Gastroesophageal sphincter (tissue), 4 donors: ENCODE results near the gene SNX3. TPM values are rescaled to one million over a fixed set of nuclear protein-coding genes. Genes with fewer than 3 reads are reported as not detected.

ENCODE experiments used
- ATAC-seq: fragments of 150-250 bp; one replicate; pipeline ENCODE4 v1.9.1; 2016; ENCODE audit warnings: mild to moderate bottlenecking, moderate library complexity
- H3K27ac ChIP-seq, 4 donors: fragments of 200-600 bp; sonication (generic) in 3 of 4; 1 replicate in 3 of 4; 2 replicates in 1 of 4; pipeline ENCODE4 v1.5.1; 2016 to 2019
- H3K27me3 ChIP-seq: fragments of 200-600 bp; sonication (generic); one replicate; pipeline ENCODE4 v1.5.1; 2019
- H3K36me3 ChIP-seq, 2 donors: fragments of 200-600 bp; sonication (generic); one replicate each; pipeline ENCODE4 v1.5.1; 2019; ENCODE audit warnings: control low read depth in 1 of 2
- H3K4me1 ChIP-seq, 3 donors: fragments of 200-600 bp; sonication (generic); 1 replicate in 2 of 3; 2 replicates in 1 of 3; pipeline ENCODE4 v1.5.1; 2016 to 2019; ENCODE audit warnings: control low read depth in 2 of 3
- H3K4me3 ChIP-seq, 2 donors: fragments of 200-600 bp; sonication (generic); one replicate each; pipeline ENCODE4 v1.5.1; 2019; ENCODE audit warnings: mild to moderate bottlenecking in 1 of 2, moderate library complexity in 1 of 2
- H3K9me3 ChIP-seq, 3 donors: fragments of 200-600 bp; sonication (generic); one replicate each; pipeline ENCODE4 v1.5.1; 2017 to 2019; ENCODE audit warnings: control low read depth in 2 of 3
- EP300 ChIP-seq: sonication (generic); formaldehyde crosslinking; IDR thresholded peaks from one replicate; pipeline ENCODE4 v1.6.1; 2017; ENCODE audit warnings: antibody characterized with exemption, mild to moderate bottlenecking
- POLR2A ChIP-seq, 2 donors: fragments of 450-650 bp; IDR thresholded peaks; one replicate each; pipeline ENCODE4 v1.6.1; 2017; ENCODE audit warnings: antibody characterized with exemption in 2 of 2, mild to moderate bottlenecking in 2 of 2, moderate library complexity in 1 of 2
- POLR2AphosphoS5 ChIP-seq: sonication (generic); formaldehyde crosslinking; IDR thresholded peaks from one replicate; pipeline ENCODE4 v1.6.1; 2017; ENCODE audit warnings: antibody characterized with exemption
- WGBS, 2 donors: methylation state at CpG; one replicate each; pipeline ENCODE4 v1.1.5; 2018; ENCODE audit warnings: low coverage in 1 of 2; 5-methylcytosine and 5-hydroxymethylcytosine counted together
- total RNA-seq, 4 donors: library from RNA; depleted of rRNA; stranded (reverse); fragments of >200 nt; gene quantifications; one replicate each; pipeline ENCODE4 v1.1.0, GENCODE V29; 2016
- TF ChIP-seq, protein P1 (sequence below), 4 experiments: fragments of 200-600 bp in 2 of 4; fragments of 450-650 bp in 2 of 4; sonication (generic) in 1 of 4; IDR thresholded peaks; one replicate each; pipeline ENCODE4 v1.5.1; 2017 to 2019; ENCODE audit warnings: antibody characterized with exemption in 4 of 4, mild to moderate bottlenecking in 2 of 4, moderate library complexity in 2 of 4

Gene SNX3
- total RNA-seq, 4 donors from 2014 or later: 141 to 183 (median 160) TPM

DNA sequence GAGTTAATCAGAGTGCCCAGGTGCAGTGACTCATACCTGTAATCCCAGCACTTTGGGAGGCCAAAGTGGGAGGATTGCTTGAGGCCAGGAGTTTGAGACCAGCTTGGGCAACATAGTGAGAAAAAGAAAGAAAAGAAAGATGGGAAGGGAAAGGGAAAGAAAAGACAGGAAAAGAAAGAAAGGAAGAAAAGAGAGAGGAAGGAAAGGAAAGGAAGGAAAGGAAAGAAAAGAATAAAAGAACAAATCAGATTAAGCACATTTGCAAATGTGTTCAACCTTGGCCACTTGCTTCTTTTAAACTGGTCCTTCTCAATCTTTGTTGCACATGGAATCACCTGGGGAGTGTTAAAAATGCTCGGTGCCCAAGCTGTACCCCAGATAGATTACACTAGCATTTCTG is 67.0 kb downstream of the SNX3 start:
- WGBS, 2 donors: 67 to 75% methylated on average over 1 of the region's 1 CpG

DNA sequence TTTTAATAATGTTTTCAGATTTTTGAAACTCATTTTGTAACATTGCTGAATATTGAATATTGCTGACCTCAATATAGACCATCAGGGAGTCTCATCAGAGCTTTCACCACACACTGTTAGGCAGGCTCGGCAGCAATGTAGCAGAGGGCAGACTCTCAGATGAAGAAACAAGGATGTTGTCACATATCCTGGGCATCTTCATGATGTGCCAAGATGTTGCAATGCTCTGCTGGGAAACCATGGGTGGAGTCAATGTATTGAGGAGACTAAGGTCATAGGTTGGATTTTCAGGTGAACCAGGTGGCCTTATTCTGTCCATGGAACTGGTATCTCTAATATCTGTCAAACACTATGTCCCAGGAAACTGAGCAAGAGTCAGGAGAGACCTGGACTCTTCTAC is 67.7 kb downstream of the SNX3 start:
- peaks cover 34% of the 10 kb centered on the region for H3K27me3 ChIP-seq
- no peak for TF ChIP-seq POLR2AphosphoS5
- TF ChIP-seq, protein P1, sequence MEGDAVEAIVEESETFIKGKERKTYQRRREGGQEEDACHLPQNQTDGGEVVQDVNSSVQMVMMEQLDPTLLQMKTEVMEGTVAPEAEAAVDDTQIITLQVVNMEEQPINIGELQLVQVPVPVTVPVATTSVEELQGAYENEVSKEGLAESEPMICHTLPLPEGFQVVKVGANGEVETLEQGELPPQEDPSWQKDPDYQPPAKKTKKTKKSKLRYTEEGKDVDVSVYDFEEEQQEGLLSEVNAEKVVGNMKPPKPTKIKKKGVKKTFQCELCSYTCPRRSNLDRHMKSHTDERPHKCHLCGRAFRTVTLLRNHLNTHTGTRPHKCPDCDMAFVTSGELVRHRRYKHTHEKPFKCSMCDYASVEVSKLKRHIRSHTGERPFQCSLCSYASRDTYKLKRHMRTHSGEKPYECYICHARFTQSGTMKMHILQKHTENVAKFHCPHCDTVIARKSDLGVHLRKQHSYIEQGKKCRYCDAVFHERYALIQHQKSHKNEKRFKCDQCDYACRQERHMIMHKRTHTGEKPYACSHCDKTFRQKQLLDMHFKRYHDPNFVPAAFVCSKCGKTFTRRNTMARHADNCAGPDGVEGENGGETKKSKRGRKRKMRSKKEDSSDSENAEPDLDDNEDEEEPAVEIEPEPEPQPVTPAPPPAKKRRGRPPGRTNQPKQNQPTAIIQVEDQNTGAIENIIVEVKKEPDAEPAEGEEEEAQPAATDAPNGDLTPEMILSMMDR (IDR thresholded peaks at IDR 0.05): no peak
- TF ChIP-seq EP300: no peak
- TF ChIP-seq POLR2A (IDR thresholded peaks at IDR 0.05): no peak
- ATAC-seq: no peak
- no peaks in the 10 kb centered on the region for H3K4me1 ChIP-seq
- 20 to 100% methylated on average over 1 of the region's 1 CpG for WGBS, 2 donors
- H3K4me3 ChIP-seq: no peak overlapping the region
- H3K27ac ChIP-seq: no peak overlapping the region
- H3K36me3 ChIP-seq: no peaks in the 10 kb centered on the region
- H3K9me3 ChIP-seq: no peaks in the 10 kb centered on the region

More for the DNA sequence above, 67.0 kb downstream of the SNX3 start:
- no peak for ATAC-seq
- peaks cover 34% of the 10 kb centered on the region for H3K27me3 ChIP-seq
- TF ChIP-seq, protein P1 (IDR thresholded peaks at IDR 0.05): no peak
- no peak for TF ChIP-seq POLR2AphosphoS5
- no peak for TF ChIP-seq EP300
- TF ChIP-seq POLR2A (IDR thresholded peaks at IDR 0.05): no peak
- no peaks in the 10 kb centered on the region for H3K36me3 ChIP-seq
- H3K9me3 ChIP-seq: no peaks in the 10 kb centered on the region
- no peak overlapping the region for H3K27ac ChIP-seq
- H3K4me1 ChIP-seq: no peaks in the 10 kb centered on the region
- H3K4me3 ChIP-seq: no peak overlapping the region

DNA sequence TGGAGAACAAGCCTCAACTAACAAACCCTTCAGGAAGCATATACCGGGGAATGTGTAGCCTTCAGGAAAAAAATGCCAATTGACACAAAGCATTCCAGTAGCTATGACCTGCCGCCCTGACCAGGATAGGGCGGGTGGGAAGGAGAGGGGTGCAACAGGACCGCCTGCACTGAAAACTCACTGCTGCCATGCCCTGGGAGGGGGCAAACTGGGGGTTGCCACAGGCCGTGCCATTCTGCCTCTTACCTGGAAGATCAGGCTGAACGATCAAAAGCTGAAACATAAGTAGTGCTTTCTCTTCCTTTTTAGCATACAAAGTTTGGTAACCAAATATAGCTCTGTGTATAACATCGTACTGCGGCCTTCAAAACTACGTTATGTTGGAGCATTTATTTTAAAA is 73.3 kb downstream of the SNX3 start:
- Histone ChIP-seq H3K4me3 (no peak overlapping the region), H3K4me1 (no peaks in the 10 kb centered on the region), H3K9me3 (no peaks in the 10 kb centered on the region), H3K27ac (no peak overlapping the region), H3K36me3 (no peaks in the 10 kb centered on the region), H3K27me3 (peaks cover 16% of the 10 kb centered on the region)
- TF ChIP-seq, protein P1 (IDR thresholded peaks at IDR 0.05): no peak
- TF ChIP-seq POLR2AphosphoS5: no peak
- no peak for TF ChIP-seq POLR2A (IDR thresholded peaks at IDR 0.05)
- TF ChIP-seq EP300: no peak
- ATAC-seq: no peak
- 86 to 91% methylated on average over 5 to 9 of the region's 9 CpGs for WGBS, 2 donors

DNA sequence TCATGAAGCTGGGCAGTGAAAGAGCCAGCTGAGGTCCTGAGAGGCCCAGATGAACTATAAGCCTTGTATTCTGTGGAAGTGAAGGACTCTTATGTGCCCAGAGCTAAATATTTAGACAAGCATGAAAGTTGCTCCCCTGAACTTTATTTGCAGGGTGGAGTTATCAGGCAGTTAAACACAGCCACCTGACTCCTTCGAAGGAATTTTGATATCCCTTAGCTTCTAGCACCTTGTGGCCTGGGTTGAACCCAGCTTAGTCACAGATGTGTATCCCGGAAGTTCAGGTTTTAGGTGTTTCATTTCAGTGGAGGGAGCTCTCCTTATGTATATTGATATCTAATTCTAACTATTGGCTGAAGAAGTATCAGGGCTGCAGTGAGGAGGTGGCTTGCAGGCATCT is 74.6 kb downstream of the SNX3 start:
- TF ChIP-seq EP300 (no peak), POLR2AphosphoS5 (no peak), POLR2A (IDR thresholded peaks at IDR 0.05) (no peak)
- TF ChIP-seq, protein P1 (IDR thresholded peaks at IDR 0.05): no peak
- Histone ChIP-seq H3K4me3 (no peak overlapping the region), H3K36me3 (no peaks in the 10 kb centered on the region), H3K27ac (no peak overlapping the region), H3K27me3 (peaks cover 27% of the 10 kb centered on the region), H3K4me1 (no peaks in the 10 kb centered on the region), H3K9me3 (no peaks in the 10 kb centered on the region)
- no peak for ATAC-seq
- WGBS, 2 donors: 79% methylated on average over 2 of the region's 2 CpGs; no CpG with 5 or more reads in 1 of the 2 donors

DNA sequence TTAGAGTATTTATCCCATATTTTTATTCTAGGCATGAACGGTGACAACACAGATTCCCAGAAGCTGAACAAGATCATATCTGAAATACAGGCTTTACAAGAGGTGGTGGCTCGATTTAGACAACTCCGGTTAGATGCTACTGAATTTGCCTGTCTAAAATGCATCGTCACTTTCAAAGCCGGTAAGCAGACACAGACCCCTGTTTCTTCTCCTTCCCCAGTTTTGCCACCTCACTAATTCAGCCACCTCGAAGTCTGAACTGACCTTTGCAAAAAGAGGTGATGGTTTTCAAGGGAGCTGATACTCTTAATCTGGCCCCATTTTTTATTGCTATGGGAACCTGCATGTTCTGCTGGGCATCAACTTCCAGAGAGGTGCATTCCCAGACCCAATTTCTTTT is 80.1 kb downstream of the SNX3 start:
- Histone ChIP-seq H3K27me3 (peaks cover 70% of the 10 kb centered on the region), H3K4me1 (peaks cover 0 to 9% (median 0%) of the 10 kb centered on the region in 3 donors), H3K4me3 (no peak overlapping the region), H3K27ac (no peak overlapping the region), H3K9me3 (no peaks in the 10 kb centered on the region), H3K36me3 (no peaks in the 10 kb centered on the region)
- TF ChIP-seq, protein P1 (IDR thresholded peaks at IDR 0.05): no peak
- TF ChIP-seq POLR2AphosphoS5: no peak
- no peak for TF ChIP-seq EP300
- TF ChIP-seq POLR2A (IDR thresholded peaks at IDR 0.05): no peak
- WGBS, 2 donors: 51 to 67% methylated on average over 6 of the region's 6 CpGs
- ATAC-seq: no peak
